GM12878 (cell line): Measurements from ENCODE around the gene SNTN. TPM values are rescaled to one million over a fixed set of nuclear protein-coding genes. Genes with fewer than 3 reads are reported as not detected.

Experiments
- ATAC-seq: fragments of 200-7000 bp; cut with Tn5 transposase; 3 replicates; pipeline ENCODE4 v1.9.1; 2020; ENCODE audit warnings: mild to moderate bottlenecking, moderate library complexity
- BruUV-seq: library from RNA; stranded (reverse); fragments of 400-500 nt; replicated peaks from 2 replicates; lab custom pipeline; 2021; lab: Mats Ljungman, UMichigan
- CTCF ChIA-PET: fragments of 300-600 bp; sonication (Branson Sonifier 250); formaldehyde crosslinking; extraction: SDS; loops from one replicate; lab custom pipeline; 2021; ENCODE audit warnings: inconsistent platforms; lab: Yijun Ruan, JAX
- POLR2A ChIA-PET: fragments of 350-600 bp; formaldehyde crosslinking; extraction: SDS; loops from one replicate; lab custom pipeline; 2021; ENCODE audit warnings: inconsistent platforms; lab: Charles Lee
- RAD21 ChIA-PET: fragments of 300-600 bp; sonication (Branson Sonifier 250); formaldehyde crosslinking; loops from one replicate; lab custom pipeline; 2023; ENCODE audit warnings: antibody characterized with exemption; ENCODE audit not compliant: unreplicated experiment; lab: Charles Lee
- SMC1A ChIA-PET: fragments of 300-600 bp; sonication (Branson Sonifier 250); formaldehyde crosslinking; loops from one replicate; lab custom pipeline; 2023; ENCODE audit not compliant: unreplicated experiment, uncharacterized antibody; lab: Charles Lee
- DNase-seq: peaks from one replicate; pipeline ENCODE4 v3.0.0-alpha.2; 2011; ENCODE audit warnings: low read depth, low spot score
- FAIRE-seq: peaks from 3 replicates; lab custom pipeline; 2011; peaks lifted over from hg19 to GRCh38; lab: Jason Lieb, UNC
- H2AFZ ChIP-seq: 2 replicates; pipeline ENCODE4 v1.6.0; 2011; ENCODE audit warnings: low read depth, low read length, control low read depth; ENCODE audit not compliant: control insufficient read depth
- H3K27ac ChIP-seq: 2 replicates; pipeline ENCODE4 v1.5.1; 2011; ENCODE audit warnings: control low read depth; ENCODE audit not compliant: control insufficient read depth, insufficient read depth
- H3K27me3 ChIP-seq, 2 experiments: replicated peaks in 1 of 2; 2 replicates each; pipeline versions ENCODE4 v1.6.0 to v1.6.1; 2011; ENCODE audit warnings: low read length in 1 of 2; ENCODE audit not compliant: control insufficient read depth in 2 of 2, insufficient read depth in 2 of 2
- H3K36me3 ChIP-seq, 2 experiments: 2 replicates each; pipeline ENCODE4 v1.5.1; 2011; ENCODE audit warnings: low read length in 1 of 2; ENCODE audit not compliant: control insufficient read depth in 2 of 2, insufficient read depth in 2 of 2
- H3K4me1 ChIP-seq: 2 replicates; pipeline ENCODE4 v1.6.1; 2011; ENCODE audit warnings: mild to moderate bottlenecking, low read length, moderate library complexity, mixed read lengths; ENCODE audit not compliant: control insufficient read depth, insufficient read depth
- H3K4me2 ChIP-seq: 2 replicates; pipeline ENCODE4 v1.6.0; 2011; ENCODE audit warnings: control low read depth; ENCODE audit not compliant: control insufficient read depth, insufficient read depth
- H3K4me3 ChIP-seq: fragments of 200-600 bp; sonication (generic); 2 replicates; pipeline ENCODE4 v1.5.1; 2016
- H3K79me2 ChIP-seq: 2 replicates; pipeline ENCODE4 v1.6.0; 2011; ENCODE audit warnings: low read length; ENCODE audit not compliant: control insufficient read depth, insufficient read depth
- H3K9ac ChIP-seq: 2 replicates; pipeline ENCODE4 v1.8.0; 2011; ENCODE audit warnings: low read length, control low read depth, mixed read lengths; ENCODE audit not compliant: control insufficient read depth, insufficient read depth
- H3K9me3 ChIP-seq: replicated peaks from 3 replicates; pipeline ENCODE4 v1.5.1; 2011; ENCODE audit warnings: mild to moderate bottlenecking, low read length; ENCODE audit not compliant: control insufficient read depth, insufficient read depth
- H4K20me1 ChIP-seq: 2 replicates; pipeline ENCODE4 v1.6.0; 2011; ENCODE audit not compliant: control insufficient read depth, insufficient read depth
- BMI1 ChIP-seq: fragments of 450-650 bp; IDR thresholded peaks from 2 replicates; pipeline ENCODE4 v1.6.1; 2016; ENCODE audit warnings: mild to moderate bottlenecking, moderate library complexity, borderline replicate concordance
- CHD1 ChIP-seq: IDR thresholded peaks from 2 replicates; pipeline ENCODE4 v1.6.1; 2012; ENCODE audit warnings: low read depth, low read length, improper control_type of control experiment
- HDGF ChIP-seq: fragments of 450-650 bp; IDR thresholded peaks from 2 replicates; pipeline ENCODE4 v1.6.1; 2016; ENCODE audit warnings: antibody characterized with exemption
- HSF1 ChIP-seq: fragments of 150-350 bp; IDR thresholded peaks from 2 replicates; pipeline ENCODE4 v1.6.1; 2014; ENCODE audit warnings: mild to moderate bottlenecking, low read depth, low read length
- JUND ChIP-seq: IDR thresholded peaks from 2 replicates; pipeline ENCODE4 v1.6.1; 2012; ENCODE audit warnings: low read depth, mild to moderate bottlenecking, low read length, improper control_type of control experiment, moderate library complexity
- KLF5 ChIP-seq: fragments of 450-650 bp; IDR thresholded peaks from 2 replicates; pipeline ENCODE4 v1.6.1; 2014; ENCODE audit warnings: mild to moderate bottlenecking; ENCODE audit not compliant: partially characterized antibody
- MEF2A ChIP-seq: IDR thresholded peaks from 2 replicates; pipeline ENCODE4 v1.6.1; 2011; ENCODE audit warnings: low read depth, mild to moderate bottlenecking, low read length, moderate library complexity; ENCODE audit not compliant: insufficient read depth
- MTA3 ChIP-seq: IDR thresholded peaks from 2 replicates; pipeline ENCODE4 v1.6.1; 2012; ENCODE audit warnings: low read length, inconsistent platforms, borderline replicate concordance
- MYB ChIP-seq: fragments of 150-350 bp; IDR thresholded peaks from 2 replicates; pipeline ENCODE4 v1.6.1; 2014; ENCODE audit warnings: mild to moderate bottlenecking, low read depth, low read length, borderline replicate concordance
- MYC ChIP-seq: IDR thresholded peaks from 2 replicates; pipeline ENCODE4 v1.6.1; 2011; ENCODE audit warnings: mild to moderate bottlenecking, low read length, moderate library complexity, inconsistent platforms; ENCODE audit not compliant: insufficient read depth, insufficient replicate concordance, insufficient read length, severe bottlenecking
- NFXL1 ChIP-seq: fragments of 450-650 bp; IDR thresholded peaks from 2 replicates; pipeline ENCODE4 v1.6.1; 2017; ENCODE audit warnings: antibody characterized with exemption, mild to moderate bottlenecking, borderline replicate concordance
- NR2C2 ChIP-seq: IDR thresholded peaks from 2 replicates; pipeline ENCODE4 v1.6.1; 2011; ENCODE audit warnings: borderline replicate concordance, low read depth; ENCODE audit not compliant: control insufficient read depth, insufficient read length
- POLR2A ChIP-seq: IDR thresholded peaks from 2 replicates; pipeline ENCODE4 v1.6.1; 2011; ENCODE audit warnings: low read depth, mild to moderate bottlenecking, low read length
- POLR2AphosphoS5 ChIP-seq: IDR thresholded peaks from 2 replicates; pipeline ENCODE4 v1.6.1; 2011; ENCODE audit warnings: mild to moderate bottlenecking, low read length, inconsistent platforms
- RFX5 ChIP-seq: IDR thresholded peaks from 2 replicates; pipeline ENCODE4 v1.6.1; 2011; ENCODE audit warnings: low read depth, low read length, improper control_type of control experiment
- SMAD1 ChIP-seq: fragments of 450-650 bp; IDR thresholded peaks from 2 replicates; pipeline ENCODE4 v1.6.1; 2018; ENCODE audit warnings: mild to moderate bottlenecking, low read depth; ENCODE audit not compliant: partially characterized antibody
- TAF1 ChIP-seq: IDR thresholded peaks from 2 replicates; pipeline ENCODE4 v1.6.1; 2011; ENCODE audit warnings: mild to moderate bottlenecking, low read depth, low read length, borderline replicate concordance
- WGBS: methylation state at CpG from one replicate; pipeline ENCODE4 v1.1.6; 2016; ENCODE audit warnings: low lambda C conversion rate; ENCODE audit not compliant: insufficient replicate concordance, insufficient coverage; ENCODE audit errors: missing lambda C conversion rate; 5-methylcytosine and 5-hydroxymethylcytosine counted together
- in situ Hi-C: fragments of 300-500 bp; cut with MboI; formaldehyde crosslinking; loops from 9 replicates; pipeline ENCODE4 v1.14.3; 2018; ENCODE audit warnings: mixed read lengths
- intact Hi-C: fragments of 100-400 bp; cut with micrococcal nuclease; formaldehyde crosslinking; loops from one replicate; pipeline ENCODE4 v1.14.2; 2022; ENCODE audit not compliant: unreplicated experiment
- polyA plus RNA-seq, 11 experiments: library from polyadenylated mRNA; depleted of rRNA in 4 of 11; unstranded in 6 of 11; stranded (reverse) in 5 of 11; fragments of >200 nt; fragmentation: Nextera tagmentation in 4 of 11; fragmentation: Illumina TruSeq in 1 of 11; extraction: Ambion mirVana in 4 of 11; extraction: Trizol in 1 of 11; gene quantifications; 1 replicate in 1 of 11; 2 replicates in 10 of 11; pipeline versions ENCODE4 v1.2.1 to v1.2.3, GENCODE V29; 2011 to 2016; ENCODE audit warnings: inconsistent platforms in 2 of 11, missing spikeins in 2 of 11, low read depth in 1 of 11
- total RNA-seq, 4 experiments: library from RNA; depleted of rRNA in 3 of 4; stranded (reverse); fragments of >200 nt in 3 of 4; fragmentation: Illumina TruSeq in 1 of 4; extraction: Trizol in 1 of 4; gene quantifications; 2 replicates each; pipeline versions ENCODE4 v1.2.1 to v1.2.3, GENCODE V29; 2013 to 2021
- TF ChIP-seq, protein P1 (sequence below): fragments of 450-650 bp; IDR thresholded peaks from 2 replicates; pipeline ENCODE4 v1.6.1; 2016; ENCODE audit warnings: mild to moderate bottlenecking
- TF ChIP-seq, protein P2 (sequence below): fragments of 450-650 bp; formaldehyde crosslinking; IDR thresholded peaks from 2 replicates; pipeline ENCODE4 v1.4.0; 2022; ENCODE audit warnings: mild to moderate bottlenecking, moderate library complexity

Gene SNTN
- total and polyA plus RNA-seq, 10 of the 15 experiments (the other 5 are each of a cell fraction or from before 2014, with no cell fraction given) = not detected

DNA sequence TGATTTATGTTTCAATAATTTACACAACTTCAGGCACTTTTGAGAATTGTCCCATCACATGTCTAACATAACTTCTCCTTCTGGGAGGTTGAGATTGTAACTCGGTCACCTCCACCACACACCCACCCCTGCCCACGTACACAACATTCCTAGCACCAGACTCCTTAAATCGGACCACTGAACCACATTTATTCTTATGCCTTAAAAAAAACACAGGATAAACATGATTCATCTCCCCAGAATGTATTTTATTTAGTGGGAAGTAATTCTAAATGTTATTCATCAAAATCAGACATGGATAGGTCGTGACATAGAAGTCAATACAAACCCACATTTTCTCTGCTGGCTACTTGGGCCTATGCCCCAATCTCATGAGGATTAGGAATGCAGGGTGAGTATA, 3.0 kb downstream of the SNTN start:
- in situ Hi-C loops = no loop called here
- no peak for FAIRE-seq
- TF ChIP-seq JUND = no peak
- TF ChIP-seq, protein P1, sequence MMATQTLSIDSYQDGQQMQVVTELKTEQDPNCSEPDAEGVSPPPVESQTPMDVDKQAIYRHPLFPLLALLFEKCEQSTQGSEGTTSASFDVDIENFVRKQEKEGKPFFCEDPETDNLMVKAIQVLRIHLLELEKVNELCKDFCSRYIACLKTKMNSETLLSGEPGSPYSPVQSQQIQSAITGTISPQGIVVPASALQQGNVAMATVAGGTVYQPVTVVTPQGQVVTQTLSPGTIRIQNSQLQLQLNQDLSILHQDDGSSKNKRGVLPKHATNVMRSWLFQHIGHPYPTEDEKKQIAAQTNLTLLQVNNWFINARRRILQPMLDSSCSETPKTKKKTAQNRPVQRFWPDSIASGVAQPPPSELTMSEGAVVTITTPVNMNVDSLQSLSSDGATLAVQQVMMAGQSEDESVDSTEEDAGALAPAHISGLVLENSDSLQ = no peak
- no peak for TF ChIP-seq NFXL1
- TF ChIP-seq, protein P2, sequence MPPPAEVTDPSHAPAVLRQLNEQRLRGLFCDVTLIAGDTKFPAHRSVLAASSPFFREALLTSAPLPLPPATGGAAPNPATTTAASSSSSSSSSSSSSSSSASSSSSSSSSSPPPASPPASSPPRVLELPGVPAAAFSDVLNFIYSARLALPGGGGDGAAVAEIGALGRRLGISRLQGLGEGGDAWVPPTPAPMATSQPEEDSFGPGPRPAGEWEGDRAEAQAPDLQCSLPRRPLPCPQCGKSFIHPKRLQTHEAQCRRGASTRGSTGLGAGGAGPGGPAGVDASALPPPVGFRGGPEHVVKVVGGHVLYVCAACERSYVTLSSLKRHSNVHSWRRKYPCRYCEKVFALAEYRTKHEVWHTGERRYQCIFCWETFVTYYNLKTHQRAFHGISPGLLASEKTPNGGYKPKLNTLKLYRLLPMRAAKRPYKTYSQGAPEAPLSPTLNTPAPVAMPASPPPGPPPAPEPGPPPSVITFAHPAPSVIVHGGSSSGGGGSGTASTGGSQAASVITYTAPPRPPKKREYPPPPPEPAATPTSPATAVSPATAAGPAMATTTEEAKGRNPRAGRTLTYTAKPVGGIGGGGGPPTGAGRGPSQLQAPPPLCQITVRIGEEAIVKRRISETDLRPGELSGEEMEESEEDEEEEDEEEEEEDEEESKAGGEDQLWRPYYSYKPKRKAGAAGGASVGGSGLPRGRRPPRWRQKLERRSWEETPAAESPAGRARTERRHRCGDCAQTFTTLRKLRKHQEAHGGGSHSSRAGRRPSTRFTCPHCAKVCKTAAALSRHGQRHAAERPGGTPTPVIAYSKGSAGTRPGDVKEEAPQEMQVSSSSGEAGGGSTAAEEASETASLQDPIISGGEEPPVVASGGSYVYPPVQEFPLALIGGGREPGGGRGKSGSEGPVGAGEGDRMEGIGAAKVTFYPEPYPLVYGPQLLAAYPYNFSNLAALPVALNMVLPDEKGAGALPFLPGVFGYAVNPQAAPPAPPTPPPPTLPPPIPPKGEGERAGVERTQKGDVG = no peak
- TF ChIP-seq KLF5 = no peak
- TF ChIP-seq HDGF = no peak
- no peak for TF ChIP-seq MYC
- TF ChIP-seq POLR2A = no peak
- no peak for TF ChIP-seq MTA3
- TF ChIP-seq RFX5 = no peak
- no peak for TF ChIP-seq MYB
- no peak for TF ChIP-seq TAF1
- TF ChIP-seq BMI1 = no peak
- TF ChIP-seq CHD1 = no peak
- TF ChIP-seq HSF1 = no peak
- no peak for TF ChIP-seq NR2C2
- no peak for TF ChIP-seq SMAD1
- TF ChIP-seq MEF2A = no peak
- TF ChIP-seq POLR2AphosphoS5 = no peak

More for the DNA sequence above, 3.0 kb downstream of the SNTN start:
- H4K20me1 ChIP-seq = no peaks in the 10 kb centered on the region
- H3K79me2 ChIP-seq = no peaks in the 10 kb centered on the region
- H3K9ac ChIP-seq = no peak overlapping the region
- ChIA-PET CTCF (no interaction called here), RAD21 (no interaction called here), POLR2A (no interaction called here), SMC1A (no interaction called here)
- ATAC-seq (no peak), DNase-seq (no peak)
- BruUV-seq = no TSS peak
- no peaks in the 10 kb centered on the region for H3K4me1 ChIP-seq
- intact Hi-C loops = no loop called here
- no peaks in the 10 kb centered on the region for H3K36me3 ChIP-seq
- H3K4me3 ChIP-seq = no peak overlapping the region
- H3K27ac ChIP-seq = no peak overlapping the region
- no peaks in the 10 kb centered on the region for H3K9me3 ChIP-seq
- H3K27me3 ChIP-seq = no peaks in the 10 kb centered on the region
- H2AFZ ChIP-seq = no peak overlapping the region
- H3K4me2 ChIP-seq = no peak overlapping the region
- 6% methylated on average over 4 of the region's 4 CpGs for WGBS
